Esophagus mucosa (tissue), 1 donor: Measurements from ENCODE around the gene KCMF1. TPM values are rescaled to one million over a fixed set of nuclear protein-coding genes. Genes with fewer than 3 reads are reported as not detected.

Source experiments
- ATAC-seq: fragments of 200-7000 bp; cut with Tn5 transposase; one replicate; pipeline ENCODE4 v1.9.1; 2020
- total RNA-seq: library from RNA; stranded (reverse); gene quantifications from one replicate; pipeline ENCODE4 v1.2.4, GENCODE V29; 2023
- donor health status: DM: yes; HTN: yes; CAD: no.

KCMF1 gene
- total RNA-seq, 1 donor from 2014 or later: 80.7 TPM

DNA sequence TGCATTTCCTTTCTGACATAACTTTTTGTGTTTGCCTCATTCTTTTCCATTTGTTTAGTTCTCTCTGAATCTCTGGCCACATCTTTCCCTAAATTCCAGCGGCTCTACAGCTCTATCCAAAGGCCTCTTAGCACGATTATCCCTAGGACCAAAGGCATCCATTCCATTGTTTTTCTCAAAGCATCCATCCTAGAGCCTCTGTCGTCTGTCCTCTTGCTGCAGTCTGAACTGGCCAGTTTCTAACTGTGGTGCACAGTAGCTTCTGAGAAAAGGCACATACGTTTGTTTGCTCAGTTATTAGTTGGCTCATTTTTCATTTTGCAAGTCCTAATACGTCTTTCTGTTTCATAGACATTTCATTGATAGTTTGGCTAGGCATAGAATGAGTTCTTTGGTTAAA, 116.6 kb downstream of the KCMF1 start:
- ATAC-seq: no peak

DNA sequence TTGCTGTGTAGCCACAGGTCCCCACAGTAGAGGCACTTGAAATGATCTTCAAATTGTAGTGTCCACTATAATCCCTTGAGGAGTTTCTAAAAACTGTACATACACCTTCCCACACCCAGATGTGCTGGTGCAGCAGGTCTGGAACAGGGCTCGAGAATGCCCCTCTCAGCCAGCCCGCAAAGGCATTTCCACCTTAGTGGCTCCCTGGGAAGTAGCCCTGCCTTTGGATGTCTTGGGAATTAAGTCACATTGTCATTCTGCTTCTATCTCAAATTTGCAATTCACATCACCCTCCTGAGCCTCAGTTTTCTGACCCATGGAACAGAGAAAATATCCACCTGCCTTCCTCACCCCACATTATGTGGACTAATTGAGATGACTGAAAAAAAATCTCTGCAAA, 118.0 kb downstream of the KCMF1 start:
- no peak for ATAC-seq

DNA sequence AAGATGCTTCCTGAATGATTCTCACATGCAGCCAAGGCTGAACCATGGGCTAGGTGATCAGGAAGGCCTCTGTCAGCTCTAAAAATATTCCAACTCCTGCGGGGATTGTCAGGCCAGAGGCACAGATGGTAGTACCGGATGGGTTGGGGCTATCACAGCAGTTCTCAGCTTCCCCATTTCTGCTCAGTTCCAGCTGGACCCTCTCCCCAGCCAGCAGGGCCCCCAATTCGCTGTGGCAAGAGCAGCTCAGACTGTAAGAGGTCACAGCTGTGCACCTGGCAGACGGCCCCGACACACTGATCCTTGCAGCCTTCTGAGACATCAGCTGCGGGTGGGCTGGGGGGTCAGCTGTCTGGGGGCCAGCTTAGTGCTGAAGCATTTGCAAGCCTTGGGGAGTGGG, 118.6 kb downstream of the KCMF1 start:
- ATAC-seq: no peak

DNA sequence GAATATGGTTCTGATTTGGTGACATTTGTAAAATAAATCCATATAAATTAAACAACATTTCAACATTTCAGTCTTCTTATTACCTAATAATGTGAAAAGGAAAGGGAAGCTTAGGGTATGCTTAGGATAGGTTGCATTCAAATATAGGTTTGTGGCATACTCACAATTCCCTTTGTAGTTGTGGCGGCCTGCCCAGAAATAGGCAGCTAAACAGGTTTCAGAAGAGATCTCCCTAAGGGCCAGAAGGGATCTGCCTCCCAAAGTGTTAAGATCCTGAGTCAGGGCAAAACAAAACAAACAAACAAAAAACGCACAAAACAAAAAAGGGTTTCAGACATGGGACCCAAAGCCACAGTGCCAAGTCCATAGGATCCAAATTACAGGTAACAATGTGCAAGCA, 120.9 kb downstream of the KCMF1 start:
- peak; percentile 98 for ATAC-seq

DNA sequence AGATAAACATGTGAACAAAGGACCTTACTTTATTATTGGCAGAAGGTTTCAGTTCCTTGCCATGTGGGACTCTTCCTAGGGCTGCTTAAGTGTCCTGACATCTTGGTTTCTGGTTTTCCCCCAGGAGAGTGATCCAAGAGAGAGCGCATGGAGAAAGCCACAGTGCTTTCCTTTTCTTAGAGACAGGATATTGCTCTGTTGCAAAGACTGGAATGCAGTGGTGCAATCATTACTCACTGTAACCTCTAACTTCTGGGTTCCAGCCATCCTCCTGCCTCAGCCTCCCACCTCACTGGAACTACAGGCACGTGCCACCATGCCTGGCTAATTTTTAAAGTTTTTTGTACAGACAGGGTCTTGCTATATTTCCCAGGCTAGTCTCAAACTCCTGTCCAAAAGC, 124.1 kb downstream of the KCMF1 start:
- no peak for ATAC-seq

DNA sequence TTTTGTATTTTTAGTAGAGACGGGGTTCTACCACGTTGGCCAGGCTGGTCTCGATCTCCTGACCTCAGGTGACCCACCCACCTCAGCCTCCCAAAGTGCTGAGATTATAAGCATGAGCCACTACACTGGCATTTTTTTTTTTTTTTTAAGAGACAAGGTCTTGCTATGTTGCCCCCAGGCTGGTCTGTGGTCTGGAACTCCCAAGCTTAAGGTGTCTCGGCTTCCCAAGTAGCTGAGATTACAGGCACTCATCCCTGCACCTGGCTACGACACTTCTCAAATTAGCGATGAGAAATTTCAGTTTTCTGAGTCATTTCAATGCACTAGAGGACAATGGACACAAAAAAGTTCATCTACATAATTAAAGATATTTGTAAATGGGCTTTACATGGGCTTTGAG, 125.7 kb downstream of the KCMF1 start:
- no peak for ATAC-seq

DNA sequence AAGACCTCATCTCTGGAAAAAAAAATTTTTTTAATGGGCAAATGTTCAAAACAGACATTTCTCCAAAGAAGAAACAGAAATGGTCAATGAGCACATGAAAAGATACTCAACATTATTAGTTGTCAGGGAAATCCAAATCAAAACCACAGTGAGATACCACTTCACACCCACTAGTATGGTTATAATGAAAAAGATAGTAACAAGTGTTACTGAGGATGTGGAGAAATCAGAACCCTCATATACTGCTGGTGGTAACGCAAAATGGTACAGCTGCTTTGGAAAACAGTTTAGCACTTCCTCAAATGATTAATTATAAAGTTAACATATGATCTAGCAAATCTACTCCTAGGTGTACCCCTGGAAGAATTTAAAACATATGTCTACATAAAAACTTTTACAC, 133.3 kb downstream of the KCMF1 start:
- ATAC-seq: no peak

DNA sequence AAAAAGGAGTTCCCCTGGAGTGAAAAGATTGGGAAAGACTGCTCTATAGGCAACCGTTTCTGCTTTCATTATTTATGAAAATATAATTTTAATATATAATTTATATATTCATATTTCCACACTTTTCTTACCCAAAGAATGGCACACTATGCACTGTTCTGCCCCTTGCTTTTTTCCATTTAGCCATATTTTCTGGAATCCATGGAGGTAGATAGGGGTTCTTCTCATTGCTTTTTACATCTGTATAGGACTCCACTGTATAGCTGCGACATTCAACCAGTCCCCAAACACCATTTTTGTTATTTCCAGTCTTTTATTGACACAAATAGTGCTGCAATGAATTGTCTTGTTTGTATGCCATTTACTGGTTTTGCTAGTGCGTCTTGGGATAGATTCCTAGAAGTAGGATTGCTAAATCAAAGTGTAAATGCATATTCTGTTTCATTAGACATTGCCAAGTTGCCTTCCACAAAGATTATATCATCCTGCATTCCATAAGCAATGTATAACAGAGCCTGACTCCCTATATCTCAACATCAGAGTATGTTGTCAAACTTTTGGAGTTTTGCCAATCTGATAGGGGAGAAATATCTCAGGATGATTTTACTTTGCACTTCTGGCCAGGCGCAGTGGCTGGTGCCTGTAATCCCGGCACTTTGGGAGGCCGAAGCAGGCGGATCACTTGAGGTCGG, 135.7 kb downstream of the KCMF1 start:
- ATAC-seq: no peak

Other genes with a start within 250 kb of the KCMF1 start
- gene TRABD2A, start 90.1 kb upstream of the KCMF1 start, total RNA-seq: 0.24 TPM
- 1,660 TPM for gene TMSB10, start 65.5 kb upstream of the KCMF1 start, total RNA-seq
- gene TCF7L1, start 162.2 kb downstream of the KCMF1 start, total RNA-seq: 4.5 TPM